GM12872 (cell line): ENCODE data around the gene B3GALNT2.

Experiments used
- CTCF ChIP-seq: IDR thresholded peaks from 3 replicates; pipeline ENCODE4 v1.5.1; 2011; ENCODE audit warnings: low read depth, mild to moderate bottlenecking, low read length, moderate library complexity; ENCODE audit not compliant: insufficient read depth

The B3GALNT2 gene

GRCh38 chr1:235495030-235495429 lies 9.2 kb downstream of the B3GALNT2 start:
- no peak for TF ChIP-seq CTCF

- TF ChIP-seq CTCF = no peak
Measured at GRCh38 chr1:235494531-235494930, 9.7 kb downstream of the B3GALNT2 start.

GRCh38 chr1:235491644-235492043 lies 12.6 kb downstream of the B3GALNT2 start:
- TF ChIP-seq CTCF = no peak

GRCh38 chr1:235486321-235486720 lies 17.9 kb downstream of the B3GALNT2 start:
- no peak for TF ChIP-seq CTCF

GRCh38 chr1:235485558-235485957 lies 18.7 kb downstream of the B3GALNT2 start:
- TF ChIP-seq CTCF = no peak

- no peak for TF ChIP-seq CTCF
Measured at GRCh38 chr1:235483090-235483489, 21.2 kb downstream of the B3GALNT2 start.

- no peak for TF ChIP-seq CTCF
Measured at GRCh38 chr1:235473806-235474205, 30.4 kb downstream of the B3GALNT2 start.
